HG03108 (cell line): ENCODE results near the gene RASSF8.
"Not testable (repeated sequence)": the region's sequence is repeated elsewhere in the genome, so short reads cannot be mapped to it uniquely, and the experiment has no call there.

Experiments used
- ATAC-seq: cut with Tn5 transposase; IDR thresholded peaks from one replicate; pipeline ENCODE4 v1.9.1; 2021; ENCODE audit warnings: moderate library complexity; ENCODE audit not compliant: unreplicated experiment

The RASSF8 gene

DNA sequence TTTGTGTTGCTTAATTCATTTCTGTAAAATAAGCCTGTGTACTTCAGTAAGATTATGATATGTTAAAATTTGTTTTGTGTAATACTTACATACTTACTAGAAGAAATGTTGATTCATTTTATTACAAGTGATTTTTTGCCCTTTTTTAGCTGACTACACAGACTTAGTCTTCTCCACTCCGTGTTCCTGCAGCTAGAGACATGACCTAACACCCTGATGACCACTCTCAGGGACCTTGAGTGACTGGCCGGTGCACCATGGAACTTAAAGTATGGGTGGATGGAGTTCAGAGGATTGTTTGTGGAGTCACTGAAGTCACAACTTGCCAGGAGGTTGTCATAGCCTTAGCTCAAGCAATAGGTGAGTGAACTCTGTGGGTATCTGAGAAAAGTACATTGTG is 96.6 kb downstream of the RASSF8 start:
- no peak for ATAC-seq

DNA sequence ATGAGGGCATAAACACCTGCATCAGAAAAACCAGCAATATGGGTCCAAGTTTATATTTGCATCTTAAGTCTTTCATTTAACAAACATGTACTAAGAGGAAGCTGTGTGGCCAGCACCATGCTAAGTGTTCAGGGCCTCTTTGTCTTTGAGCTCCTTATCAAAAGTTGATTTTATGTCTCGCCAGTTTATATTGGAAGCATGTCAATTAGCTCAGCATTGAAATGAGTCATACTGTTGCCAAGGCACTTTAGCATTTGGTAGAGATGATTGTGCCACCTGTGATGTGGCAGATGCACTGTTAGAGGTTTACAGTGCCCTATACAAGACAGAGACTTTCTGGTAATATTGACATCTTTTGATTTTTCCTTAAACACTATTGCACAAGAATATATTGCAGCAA is 97.9 kb downstream of the RASSF8 start:
- no peak for ATAC-seq

DNA sequence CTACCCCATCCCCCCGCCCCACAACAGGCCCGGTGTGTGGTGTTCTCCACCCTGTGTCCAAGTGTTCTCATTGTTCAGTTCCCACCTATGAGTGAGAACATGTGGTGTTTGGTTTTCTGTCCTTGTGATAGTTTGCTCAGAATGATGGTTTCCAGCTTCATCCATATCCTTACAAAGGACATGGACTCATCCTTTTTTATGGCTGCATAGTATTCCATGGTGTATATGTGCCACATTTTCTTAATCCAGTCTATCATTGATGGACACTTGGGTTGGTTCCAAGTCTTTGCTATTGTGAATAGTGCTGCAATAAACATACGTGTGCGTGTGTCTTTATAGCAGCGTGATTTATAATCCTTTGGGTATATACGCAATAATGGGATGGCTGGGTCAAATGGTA is 98.8 kb downstream of the RASSF8 start:
- ATAC-seq = not testable (repeated sequence)

- ATAC-seq = no peak
These were observed 99.8 kb downstream of the RASSF8 start for GRCh38 chr12:26058308-26058707.

GRCh38 chr12:26058818-26059217 is 100.3 kb downstream of the RASSF8 start:
- ATAC-seq = no peak

DNA sequence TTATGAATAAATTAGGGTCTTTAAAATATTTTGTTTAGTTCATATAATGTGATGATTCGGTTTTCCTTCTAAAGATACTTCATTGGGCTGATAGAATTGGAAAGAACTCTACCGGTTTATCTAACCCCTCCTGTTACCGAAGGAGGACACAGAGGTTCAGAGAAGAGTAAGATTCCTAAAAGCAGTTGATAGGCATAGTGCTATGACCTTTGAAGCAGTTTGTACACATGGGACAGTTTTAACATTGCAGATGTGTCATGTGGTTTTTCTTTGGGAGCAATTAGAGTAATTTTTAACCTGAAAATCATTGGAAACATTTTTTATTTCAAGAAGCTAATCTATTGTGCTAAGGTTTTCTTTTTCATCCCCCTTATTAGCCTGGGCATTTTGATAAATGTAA is 103.5 kb downstream of the RASSF8 start:
- no peak for ATAC-seq

- no peak for ATAC-seq
These were observed 104.1 kb downstream of the RASSF8 start for GRCh38 chr12:26062566-26062965.

- no peak for ATAC-seq
These were observed 107.0 kb downstream of the RASSF8 start for GRCh38 chr12:26065451-26065850.

GRCh38 chr12:26068503-26068902 is 110.0 kb downstream of the RASSF8 start:
- no peak for ATAC-seq

GRCh38 chr12:26069796-26070195 is 111.3 kb downstream of the RASSF8 start:
- no peak for ATAC-seq

- no peak for ATAC-seq
These were observed 119.6 kb downstream of the RASSF8 start for GRCh38 chr12:26077915-26078702.

- no peak for ATAC-seq
These were observed 122.4 kb downstream of the RASSF8 start for GRCh38 chr12:26080911-26081310.

GRCh38 chr12:26086936-26087335 is 128.5 kb downstream of the RASSF8 start:
- ATAC-seq = no peak

DNA sequence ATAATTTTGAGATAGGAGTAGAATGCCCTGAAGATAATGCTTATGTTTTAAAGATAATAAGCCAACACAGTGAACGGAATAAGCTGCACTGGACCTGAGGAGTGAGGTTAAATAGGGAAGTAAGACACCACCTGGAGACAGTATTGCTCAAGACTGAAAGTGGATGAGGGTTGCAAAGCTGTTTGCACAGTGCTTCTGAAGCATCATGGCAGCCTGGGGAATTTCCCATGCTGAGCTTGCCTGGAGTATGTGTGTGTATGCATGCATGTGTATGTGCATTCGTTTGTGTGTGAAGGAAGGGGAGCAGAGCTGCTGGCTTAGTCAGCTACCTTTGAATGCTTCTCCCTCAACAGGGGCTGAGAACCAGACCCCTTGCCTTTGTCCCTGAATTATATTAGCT is 130.5 kb downstream of the RASSF8 start:
- peak; percentile 96 for ATAC-seq

DNA sequence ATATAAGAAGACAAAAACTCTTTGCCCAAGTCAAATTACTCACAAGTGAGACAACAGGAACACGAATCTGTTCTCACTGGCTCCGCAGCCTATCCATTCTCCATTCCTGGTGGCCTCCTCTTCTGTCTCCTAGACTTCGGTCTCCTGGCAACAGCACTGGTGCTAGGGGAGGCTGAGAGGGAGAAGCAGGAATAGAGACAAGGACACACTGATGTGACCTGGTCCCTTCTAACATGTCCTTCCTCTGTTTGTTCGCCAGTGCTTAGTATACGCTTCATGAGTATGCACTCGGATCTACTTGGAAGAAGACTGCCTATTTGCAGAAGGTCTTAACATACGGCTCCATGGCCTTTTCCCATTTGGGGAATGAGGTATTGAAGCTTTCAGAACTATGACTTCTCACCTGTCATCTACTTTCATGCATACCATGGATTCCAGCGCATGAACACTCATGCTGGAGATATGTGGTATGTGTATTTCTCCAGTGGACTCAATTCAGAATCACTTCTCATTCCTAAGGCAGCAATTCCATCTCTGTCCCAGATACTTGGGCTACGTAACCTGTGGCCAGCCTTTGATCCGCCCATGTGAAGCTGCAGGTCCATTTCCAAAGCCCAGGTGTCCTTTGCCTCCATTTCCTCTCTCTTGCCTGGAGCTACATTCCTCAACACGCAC is 132.5 kb downstream of the RASSF8 start:
- no peak for ATAC-seq

GRCh38 chr12:26091822-26092221 is 133.3 kb downstream of the RASSF8 start:
- ATAC-seq = no peak

DNA sequence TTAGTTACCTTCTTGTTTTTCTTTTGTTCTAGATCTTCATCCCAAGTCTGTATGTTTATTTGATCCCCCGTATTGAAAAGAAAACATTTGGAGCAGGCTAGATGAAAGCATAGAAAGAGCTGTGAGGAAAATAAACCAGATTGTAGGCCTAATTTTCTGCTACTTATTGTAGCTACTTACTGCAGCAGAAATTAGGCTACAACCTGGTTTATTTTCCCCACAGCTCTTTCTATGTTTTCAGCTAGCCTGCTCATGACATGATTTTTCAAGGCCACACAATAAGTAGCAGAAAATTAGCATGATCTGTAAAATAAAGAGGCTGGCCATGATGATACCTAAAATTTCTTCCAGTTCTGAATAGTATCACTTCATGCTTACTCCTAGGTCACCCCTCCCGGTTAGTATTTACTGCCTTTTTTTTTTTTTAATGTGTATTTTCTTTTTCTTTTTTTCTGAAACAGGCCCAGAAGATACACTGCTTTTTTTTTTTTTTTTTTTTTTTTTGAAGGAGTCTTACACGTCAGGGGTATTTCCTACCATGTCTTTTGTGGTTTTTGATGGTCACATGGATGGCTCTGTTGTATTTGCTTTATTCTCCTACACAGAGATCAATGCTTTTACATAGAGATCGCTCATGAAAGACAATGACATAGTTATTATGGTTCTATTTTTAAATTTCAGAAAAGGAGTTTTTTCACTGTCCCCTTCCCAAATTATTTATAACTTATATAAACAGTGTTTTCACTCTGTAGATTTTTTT is 134.0 kb downstream of the RASSF8 start:
- no peak for ATAC-seq

DNA sequence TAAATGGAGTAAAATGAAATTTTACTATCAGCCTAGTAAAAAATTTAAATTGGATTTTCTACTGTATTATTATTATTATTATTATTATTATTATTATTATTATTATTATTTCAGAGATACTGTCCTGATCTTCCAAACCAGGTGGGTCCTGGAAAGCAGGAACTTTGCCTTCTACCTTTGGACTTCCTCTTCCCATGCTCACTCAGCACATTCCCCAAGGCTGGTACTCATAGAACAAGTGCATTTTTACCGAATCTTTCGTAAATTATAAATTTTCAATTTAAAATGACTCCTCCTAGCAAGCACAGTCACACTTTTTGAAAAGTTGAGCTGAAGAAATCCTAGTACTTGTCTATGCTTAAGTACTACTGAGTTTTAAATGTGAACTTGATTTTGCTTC is 136.7 kb downstream of the RASSF8 start:
- no peak for ATAC-seq

- ATAC-seq = no peak
These were observed 137.6 kb downstream of the RASSF8 start for GRCh38 chr12:26096036-26096435.

DNA sequence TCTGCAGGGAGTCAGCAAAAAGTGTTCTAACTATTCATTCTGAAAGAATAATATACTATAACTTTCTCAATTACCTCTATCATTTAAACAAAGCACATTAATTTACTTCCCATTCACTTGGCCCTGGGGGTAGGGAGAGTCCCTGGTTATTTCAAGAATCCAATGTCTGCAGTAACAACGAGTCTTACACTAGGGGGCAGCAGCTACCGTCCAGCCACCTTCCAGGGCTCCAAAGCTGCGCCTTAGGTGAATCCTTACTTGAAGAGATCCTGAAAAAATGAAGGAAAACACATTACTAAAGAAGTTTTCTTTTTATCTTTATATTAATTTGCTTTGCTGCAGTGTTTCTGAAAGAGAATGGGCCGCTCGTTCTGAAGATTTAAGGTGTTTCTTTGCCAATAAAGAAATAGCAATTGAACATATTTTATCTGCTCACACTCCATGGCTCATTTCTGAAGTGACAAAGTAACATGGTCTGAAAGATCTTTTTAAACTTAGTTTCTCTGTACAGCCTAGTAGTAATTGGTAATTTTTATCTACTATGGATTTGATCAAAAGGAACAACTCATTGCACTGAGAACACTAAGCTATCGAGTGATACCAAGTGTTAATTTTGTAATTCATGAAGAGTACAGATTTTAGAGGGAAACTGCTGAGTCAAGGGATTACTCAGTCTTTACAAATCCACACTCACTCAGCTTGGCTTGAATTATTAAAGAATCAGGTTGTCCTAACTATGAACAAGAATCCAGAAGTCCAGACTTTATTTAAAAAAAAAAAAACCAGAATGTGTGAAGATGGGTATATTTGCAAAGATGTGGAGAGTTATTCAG is 138.8 kb downstream of the RASSF8 start:
- ATAC-seq = peak; percentile 89
